NCI-H774 (cell line): Measurements from ENCODE around the gene STIM1.

Experiments used
- DNase-seq: peaks from one replicate; lab custom pipeline; 2025; lab: John Stamatoyannopoulos, UW

STIM1 gene

GRCh38 chr11:3830730-3831129, 24.7 kb upstream of the STIM1 start:
- DNase-seq, result no peak

DNA sequence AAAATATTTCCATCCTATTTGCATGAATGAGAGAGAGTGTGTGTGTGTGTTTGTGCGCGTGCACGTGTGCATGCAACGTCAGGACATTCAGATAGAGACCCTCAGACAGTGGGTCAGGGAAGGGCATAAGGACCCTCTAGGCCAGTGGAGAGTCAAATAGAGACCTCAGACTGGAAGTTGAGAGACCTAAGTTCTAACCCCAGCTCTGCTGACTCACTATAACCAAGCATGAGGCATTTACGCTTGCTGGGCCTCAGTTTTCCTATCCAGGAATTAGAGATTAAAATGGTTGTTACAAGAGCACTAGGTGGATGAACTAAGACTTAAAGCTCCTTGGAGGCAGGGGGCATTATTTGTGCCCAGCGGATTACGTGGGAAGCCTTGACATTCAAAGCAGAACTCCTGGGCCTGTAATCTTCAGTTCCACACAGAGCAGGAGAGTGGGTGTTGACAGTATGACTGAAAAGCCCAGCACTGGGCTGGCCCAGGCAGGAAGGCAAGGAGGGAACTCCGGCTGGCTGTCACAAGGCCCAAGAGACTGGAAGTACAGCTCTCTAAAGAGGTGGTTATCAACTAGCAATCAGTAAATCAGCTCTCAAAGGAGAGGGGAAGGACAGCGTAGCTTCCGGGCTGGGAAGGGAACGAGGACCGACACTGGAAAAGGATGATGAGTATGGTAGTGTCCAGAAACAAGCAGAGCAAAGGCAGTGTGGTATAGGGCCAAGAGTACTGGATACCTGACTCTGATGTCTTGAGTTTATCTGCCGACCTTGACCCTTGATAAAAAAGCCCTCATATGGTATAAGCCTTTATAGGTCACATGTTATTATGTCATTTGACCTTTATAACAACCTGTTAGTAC, 23.9 kb upstream of the STIM1 start:
- DNase-seq, result no peak

GRCh38 chr11:3832816-3833215, 22.6 kb upstream of the STIM1 start:
- no peak for DNase-seq

- no peak for DNase-seq
Measured at GRCh38 chr11:3833449-3833848, 22.0 kb upstream of the STIM1 start.

GRCh38 chr11:3834349-3834663, 21.2 kb upstream of the STIM1 start:
- DNase-seq, result no peak

GRCh38 chr11:3834664-3835461, 20.6 kb upstream of the STIM1 start:
- no peak for DNase-seq

DNA sequence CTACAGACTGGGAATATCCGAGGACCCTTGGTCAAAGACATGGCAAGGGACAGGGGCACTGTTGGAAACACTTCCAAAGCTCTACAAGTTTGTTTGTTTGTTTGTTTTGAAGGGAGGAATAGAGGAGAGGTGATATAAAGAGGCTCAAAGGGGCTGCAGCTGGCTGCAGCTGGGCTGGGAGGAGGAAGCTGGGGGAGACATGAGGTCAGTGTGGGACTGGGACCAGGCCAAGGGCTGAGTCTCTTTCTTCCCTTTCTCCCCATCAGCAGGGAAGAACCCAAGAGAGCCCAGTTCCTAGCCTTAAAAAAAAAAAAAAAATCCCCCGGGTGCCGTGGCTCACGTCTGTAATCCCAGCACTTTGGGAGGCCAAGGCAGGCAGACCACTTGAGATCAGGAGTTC, 19.7 kb upstream of the STIM1 start:
- DNase-seq, result no peak

GRCh38 chr11:3836903-3837302, 18.6 kb upstream of the STIM1 start:
- DNase-seq, result no peak

DNA sequence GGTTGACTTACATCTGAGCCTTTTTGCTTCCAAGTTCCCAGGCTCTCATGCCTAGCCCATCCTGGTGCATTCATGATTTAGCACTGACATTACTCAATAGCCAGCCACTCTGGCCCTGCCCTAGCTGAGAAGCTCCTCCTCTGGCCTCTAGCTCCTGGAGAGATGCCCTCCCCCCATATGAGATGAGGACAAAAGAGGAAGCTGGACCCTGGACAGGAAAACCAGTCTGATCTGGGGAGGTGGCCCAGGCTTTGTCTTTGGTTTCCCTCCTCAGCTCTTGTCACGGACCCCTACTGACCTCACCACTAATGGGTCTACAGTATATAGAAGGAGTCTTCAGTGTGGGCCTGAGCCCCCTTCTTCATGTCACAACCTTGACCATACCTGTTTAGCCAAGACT, 17.7 kb upstream of the STIM1 start:
- DNase-seq, result no peak

GRCh38 chr11:3838504-3838903, 17.0 kb upstream of the STIM1 start:
- no peak for DNase-seq

DNA sequence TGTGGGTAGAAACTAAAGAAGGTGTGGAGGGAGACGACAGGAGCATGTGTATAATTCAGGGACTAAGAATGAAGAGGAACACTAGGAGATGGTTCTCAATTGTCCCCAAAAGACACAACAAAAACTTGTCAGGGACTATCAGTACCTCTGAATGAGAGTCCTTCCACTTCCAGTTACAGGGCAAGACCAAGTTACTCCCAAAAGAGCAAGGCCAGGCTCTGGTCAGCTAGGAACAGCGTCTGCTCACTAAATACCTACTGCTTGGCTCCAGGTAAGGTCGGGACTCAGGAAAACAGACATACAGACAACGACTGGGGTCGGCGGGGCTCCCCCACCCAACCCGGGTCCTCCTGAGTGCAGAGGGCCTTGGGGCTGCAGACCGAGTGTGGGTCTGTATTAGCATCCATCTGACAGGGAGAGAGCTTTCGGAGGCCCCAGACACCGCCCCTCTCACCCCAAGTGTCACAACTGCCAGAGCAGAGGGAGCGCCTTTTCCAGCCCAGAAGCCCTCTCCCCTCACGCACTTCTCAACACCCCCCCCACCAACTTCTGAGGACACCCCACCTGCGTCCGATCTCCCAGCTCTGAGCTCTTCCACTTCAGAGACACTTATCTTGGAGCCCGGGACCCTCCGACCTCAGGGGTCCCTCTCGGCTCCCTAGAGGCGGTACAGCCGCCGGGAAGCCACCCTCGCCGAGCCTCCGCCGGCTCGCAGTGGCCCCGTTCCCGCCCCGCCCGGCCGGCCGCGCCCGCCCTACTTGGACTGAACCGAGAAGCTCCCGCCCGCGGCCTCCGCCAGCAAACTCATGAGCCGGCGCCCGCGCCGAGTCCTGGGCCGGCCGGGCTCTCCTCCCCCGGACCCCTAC, 15.2 kb upstream of the STIM1 start:
- no peak for DNase-seq

DNA sequence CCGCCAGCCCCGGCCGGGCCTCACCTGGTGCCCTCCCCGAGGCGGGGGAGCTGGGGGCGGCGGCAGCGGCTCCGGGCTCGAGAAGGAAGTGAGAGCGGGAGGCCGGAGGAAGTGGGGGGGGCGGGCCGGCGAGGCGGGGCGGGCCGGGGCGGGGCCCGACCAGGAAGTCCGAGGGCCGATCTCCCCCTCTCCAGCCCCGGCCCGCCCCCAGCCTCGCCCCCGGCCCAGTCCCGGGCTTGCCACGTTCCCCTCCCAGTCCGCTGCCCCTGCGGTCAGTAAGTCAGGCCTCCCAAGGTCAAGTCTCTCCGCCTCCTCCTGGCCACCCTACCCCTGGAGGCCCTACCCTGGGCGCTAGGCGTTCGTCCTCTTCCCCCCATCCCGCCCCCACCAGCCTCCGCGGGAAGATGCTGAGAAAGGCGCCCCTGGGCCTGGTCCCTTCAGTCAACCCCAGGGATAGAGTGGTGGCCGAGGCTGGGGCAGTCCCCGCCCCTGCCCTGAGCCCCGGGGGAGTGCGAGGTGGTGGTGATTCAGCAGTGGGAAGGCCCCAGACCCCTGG, 14.5 kb upstream of the STIM1 start, which contains the start of gene RHOG:
Gene RHOG, minus strand, starts transcription at position 90 of the 556 bp plus-strand sequence. CDS start 12,821 bp downstream, outside the sequence.
- DNase-seq, result peak; percentile 58

DNA sequence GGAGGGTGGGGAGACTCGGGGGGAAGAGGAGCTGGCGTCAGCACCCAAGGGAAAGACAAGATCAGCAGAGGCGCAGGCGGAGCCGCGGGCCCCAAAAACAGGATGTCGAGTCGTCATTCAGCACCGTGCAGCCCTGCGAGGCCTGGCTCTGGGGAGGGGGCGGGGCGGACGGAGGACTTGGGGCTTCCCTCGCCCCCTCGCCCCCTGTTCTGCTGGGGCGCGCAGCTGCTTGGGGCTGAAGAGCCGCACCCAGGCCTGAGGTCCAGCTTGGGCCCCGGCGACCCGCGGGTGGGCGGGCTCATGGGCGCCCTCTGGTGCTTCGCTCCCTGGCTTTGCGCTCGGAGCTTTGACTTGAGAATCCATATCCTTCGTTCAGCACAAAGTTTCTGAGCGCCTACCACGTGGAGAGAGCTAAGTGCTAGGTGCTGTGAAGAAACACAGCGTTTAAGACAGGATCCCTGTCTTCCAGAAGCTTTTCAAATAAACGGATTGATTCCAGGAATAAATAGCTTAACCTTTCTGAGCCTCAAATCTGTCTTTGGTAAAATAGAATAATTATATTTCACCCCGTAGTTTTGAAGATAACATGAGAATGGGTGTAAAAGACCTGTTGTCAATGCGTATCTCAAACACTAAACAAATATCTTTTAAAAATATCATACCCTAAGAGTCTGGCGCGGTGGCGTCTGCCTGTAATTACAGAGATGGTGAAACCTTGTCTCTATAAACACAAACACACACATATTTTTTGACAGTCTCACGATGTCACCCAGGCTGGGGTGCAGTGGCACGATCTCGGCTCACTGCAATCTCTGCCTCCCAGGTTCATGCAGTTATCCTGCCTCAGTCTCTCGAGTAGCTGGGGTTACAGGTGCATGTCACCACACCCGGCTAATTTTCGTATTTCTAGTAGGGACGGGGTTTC, 13.8 kb upstream of the STIM1 start:
- peak; percentile 65 for DNase-seq

GRCh38 chr11:3843326-3843725, 12.1 kb upstream of the STIM1 start:
- no peak for DNase-seq

DNA sequence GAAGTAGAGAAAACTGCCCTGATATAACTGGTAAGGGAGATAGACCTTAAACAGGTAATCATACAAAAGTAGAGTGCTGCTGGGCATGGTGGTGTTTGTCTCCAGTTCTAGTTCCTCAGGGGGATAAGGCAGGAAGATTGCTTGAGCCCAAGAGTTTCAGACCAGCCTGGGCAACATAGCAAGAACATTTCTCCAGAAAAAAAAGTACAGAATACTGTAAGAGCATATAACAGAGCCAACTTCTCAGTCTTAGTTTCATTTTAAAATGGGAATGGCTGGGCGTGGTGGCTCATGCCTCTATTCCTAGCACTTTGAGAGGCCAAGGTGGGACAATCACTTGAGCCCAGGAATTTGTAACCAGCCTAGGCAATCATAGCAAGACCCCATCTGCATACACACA, 10.2 kb upstream of the STIM1 start:
- no peak for DNase-seq

- DNase-seq, result no peak
Measured at GRCh38 chr11:3845670-3846069, 9.8 kb upstream of the STIM1 start.

- peak; percentile 7 for DNase-seq
Measured at GRCh38 chr11:3849297-3849874, 6.1 kb upstream of the STIM1 start.

DNA sequence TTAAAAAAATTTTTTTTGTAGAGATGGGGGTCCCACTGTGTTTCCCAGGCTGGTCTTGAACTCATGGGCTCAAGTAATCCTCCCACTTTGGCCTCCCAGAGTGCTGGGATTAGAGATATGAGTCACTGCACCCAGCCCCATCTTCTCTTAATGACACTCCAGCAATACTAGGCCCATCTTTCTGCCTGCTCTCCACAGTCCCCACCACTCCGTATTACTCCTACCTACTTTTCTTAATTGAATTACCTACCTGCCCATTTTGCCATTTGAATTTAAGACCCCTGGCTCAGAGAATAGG, 2.0 kb upstream of the STIM1 start:
- DNase-seq, result no peak

GRCh38 chr11:3853899-3854659, 1.4 kb upstream of the STIM1 start:
- DNase-seq, result no peak

DNA sequence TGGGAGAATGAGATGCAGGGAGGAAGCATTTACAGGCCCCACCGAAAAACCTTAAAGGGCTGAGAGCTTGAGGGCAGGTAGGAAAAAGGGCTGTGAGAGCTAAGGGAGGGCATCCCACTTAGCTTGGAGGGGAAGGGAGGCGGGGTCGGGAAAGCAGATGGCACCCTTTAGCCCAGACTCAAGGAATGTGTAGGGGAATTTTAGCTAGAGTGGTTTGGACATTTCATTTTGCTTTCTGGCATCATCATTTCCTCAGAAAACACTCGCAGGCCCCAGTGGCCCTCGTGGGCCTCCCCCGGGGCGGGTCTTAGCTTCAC, 846 bp upstream of the STIM1 start:
- no peak for DNase-seq
